IMR-90 (cell line): ENCODE measurements around the gene JADE2.
"Not testable (repeated sequence)": the region's sequence is repeated elsewhere in the genome, so short reads cannot be mapped to it uniquely, and the experiment has no call there.

Source experiments
- CHD1 ChIP-seq: IDR thresholded peaks from 2 replicates; pipeline ENCODE4 v1.6.1; 2012; ENCODE audit warnings: low read depth, low read length, improper control_type of control experiment
- CTCF ChIP-seq: conservative IDR thresholded peaks from 2 replicates; pipeline ENCODE4 v1.5.1; 2012; ENCODE audit warnings: mild to moderate bottlenecking, low read depth, low read length, improper control_type of control experiment
- MAZ ChIP-seq: IDR thresholded peaks from 2 replicates; pipeline ENCODE4 v1.6.1; 2012; ENCODE audit warnings: low read depth, mild to moderate bottlenecking, low read length, improper control_type of control experiment, moderate library complexity, borderline replicate concordance
- POLR2A ChIP-seq: IDR thresholded peaks from 2 replicates; pipeline ENCODE4 v1.6.1; 2012; ENCODE audit warnings: mild to moderate bottlenecking, low read depth, low read length
- RAD21 ChIP-seq: IDR thresholded peaks from 2 replicates; pipeline ENCODE4 v1.6.1; 2012; ENCODE audit warnings: low read length, improper control_type of control experiment
- RCOR1 ChIP-seq: IDR thresholded peaks from 2 replicates; pipeline ENCODE4 v1.6.1; 2012; ENCODE audit warnings: mild to moderate bottlenecking, low read length, improper control_type of control experiment; ENCODE audit not compliant: insufficient replicate concordance
- RFX5 ChIP-seq: IDR thresholded peaks from 2 replicates; pipeline ENCODE4 v1.8.0; 2012; ENCODE audit warnings: low read depth, mild to moderate bottlenecking, low read length, moderate library complexity
- SMC3 ChIP-seq: fragments of 150-350 bp; IDR thresholded peaks from 2 replicates; pipeline ENCODE4 v1.6.1; 2016; ENCODE audit warnings: low read depth, mild to moderate bottlenecking, antibody characterized with exemption, low read length, moderate library complexity

- TF ChIP-seq SMC3, POLR2A, CTCF, RCOR1, RAD21, RFX5, CHD1, MAZ: not testable (repeated sequence)
These were observed 8.5 kb upstream of the JADE2 start for GRCh38 chr5:134516984-134517383.
